ENCODE measurements around the gene MT1G.
"Not testable (repeated sequence)": the region's sequence is repeated elsewhere in the genome, so short reads cannot be mapped to it uniquely, and the experiment has no call there.

The MT1G gene

DNA sequence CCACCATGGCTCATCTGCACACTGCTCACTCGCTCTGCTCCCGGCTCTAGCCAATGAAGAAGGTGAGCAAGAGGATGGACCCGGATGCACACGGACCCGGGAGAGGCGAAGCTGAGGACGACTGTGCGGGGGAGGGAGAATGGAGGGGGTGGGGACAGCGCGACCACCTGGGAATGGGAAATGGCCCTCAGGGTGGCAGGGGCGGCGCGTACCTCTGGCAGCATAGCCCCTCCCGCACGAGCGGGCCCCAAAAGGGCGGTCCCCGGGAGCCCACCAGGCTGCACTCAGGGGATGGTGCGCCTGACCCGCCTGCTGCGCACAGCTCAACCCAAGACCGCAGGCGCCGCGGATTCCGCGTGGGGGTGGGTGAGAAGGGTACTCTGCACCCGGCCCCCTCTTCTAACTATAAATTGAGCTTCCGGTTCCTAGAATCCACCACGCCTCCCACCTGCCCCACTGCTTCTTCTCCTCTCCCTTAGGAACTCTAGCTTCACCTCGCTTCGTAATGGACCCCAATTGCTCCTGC, 7.9 kb upstream of the MT1G start:
- ChIA-PET POLR2A (no interaction called here), CTCF (no interaction called here)
- no peak for DNase-seq (ENCODE audit: extremely low spot score)
- TF ChIP-seq SP1 (IDR thresholded peaks at IDR 0.05) = no peak
- no peak for TF ChIP-seq ARNT (IDR thresholded peaks at IDR 0.05)
- no peak for TF ChIP-seq HDGF (IDR thresholded peaks at IDR 0.05; ENCODE audit: borderline replicate concordance)
- TF ChIP-seq FOXM1 (IDR thresholded peaks at IDR 0.05; ENCODE audit: borderline replicate concordance) = no peak
- TF ChIP-seq LEF1 (IDR thresholded peaks at IDR 0.05; ENCODE audit: borderline replicate concordance) = no peak
- TF ChIP-seq TARDBP (IDR thresholded peaks at IDR 0.05) = no peak

- CTCF ChIA-PET = interaction anchor here (0.6 kb wide), 1 partner anchor 501 kb away, joined by 6 read pairs; no protein-coding TSS in a partner anchor
- POLR2A ChIA-PET; DNase-seq (ENCODE audit: extremely low spot score): not testable (repeated sequence)
Observed at GRCh38 chr16:56674570-56674969, 6.7 kb upstream of the MT1G start.

GRCh38 chr16:56673921-56674320, 6.1 kb upstream of the MT1G start:
- DNase-seq (ENCODE audit: extremely low spot score) = no peak
- POLR2A ChIA-PET = no interaction called here
- no peak for TF ChIP-seq ELF4 (IDR thresholded peaks at IDR 0.05)
- no peak for TF ChIP-seq L3MBTL2 (conservative IDR thresholded peaks at IDR 0.05)
- TF ChIP-seq ARNT (IDR thresholded peaks at IDR 0.05) = no peak
- TF ChIP-seq SP1 (IDR thresholded peaks at IDR 0.05) = no peak
- TF ChIP-seq SUZ12 (IDR thresholded peaks at IDR 0.05) = no peak
- no peak for TF ChIP-seq HDGF (IDR thresholded peaks at IDR 0.05; ENCODE audit: borderline replicate concordance)
- TF ChIP-seq ZNF384 (IDR thresholded peaks at IDR 0.05) = no peak
- CTCF ChIA-PET = interaction anchor here (0.6 to 1.4 kb wide), 2 partner anchors 28 to 502 kb away, joined by 6 to 10 read pairs; no protein-coding TSS in a partner anchor

DNA sequence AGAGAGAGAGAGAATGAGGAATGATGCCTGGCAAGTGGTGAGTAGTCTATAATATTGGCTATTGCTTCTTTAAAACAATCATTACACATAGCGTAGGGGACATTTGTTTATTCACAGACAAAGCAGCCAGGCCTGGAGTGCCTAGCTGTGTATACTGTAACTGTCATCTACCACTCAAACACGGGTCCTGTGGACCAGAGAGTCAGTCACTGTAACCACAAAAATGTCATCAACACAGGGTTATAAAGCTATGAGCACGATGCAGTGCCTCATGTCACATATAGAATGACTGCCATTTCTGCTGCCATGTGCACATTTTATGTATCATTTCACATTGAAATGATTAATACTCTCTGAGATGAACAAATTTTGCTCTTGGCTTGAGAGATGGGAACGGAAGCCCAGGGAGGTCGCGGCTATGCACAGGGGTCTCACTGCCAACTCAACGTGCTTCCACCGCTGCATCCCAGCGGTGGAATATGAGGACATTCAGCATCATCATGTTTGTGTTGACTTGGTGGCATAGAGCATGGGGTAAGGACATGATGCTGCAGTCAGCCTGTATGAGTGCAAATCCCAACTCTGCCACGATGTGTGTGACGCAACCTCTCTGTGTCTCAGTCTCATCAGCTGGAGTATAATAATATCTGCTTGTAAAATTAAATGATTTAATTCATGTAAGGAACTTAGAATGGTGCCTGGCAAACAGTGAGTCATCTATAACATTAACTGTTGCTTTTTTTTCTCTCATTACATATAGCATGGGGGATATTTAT, 5.1 kb upstream of the MT1G start:
- CTCF ChIA-PET = interaction anchor here (1.4 kb wide), 1 partner anchor 29 kb away, joined by 10 read pairs; no protein-coding TSS in a partner anchor
- DNase-seq (ENCODE audit: extremely low spot score) = no peak
- TF ChIP-seq FOXM1 (IDR thresholded peaks at IDR 0.05; ENCODE audit: borderline replicate concordance) (no peak), PKNOX1 (IDR thresholded peaks at IDR 0.05) (no peak), ZNF384 (IDR thresholded peaks at IDR 0.05) (no peak), L3MBTL2 (conservative IDR thresholded peaks at IDR 0.05) (no peak), BHLHE40 (IDR thresholded peaks at IDR 0.05; ENCODE audit: borderline replicate concordance) (no peak), HDGF (IDR thresholded peaks at IDR 0.05; ENCODE audit: borderline replicate concordance) (no peak), SP1 (IDR thresholded peaks at IDR 0.05) (no peak), ARNT (IDR thresholded peaks at IDR 0.05) (no peak), CTBP1 (IDR thresholded peaks at IDR 0.05; ENCODE audit: borderline replicate concordance) (no peak), NFRKB (IDR thresholded peaks at IDR 0.05) (no peak), LEF1 (IDR thresholded peaks at IDR 0.05; ENCODE audit: borderline replicate concordance) (no peak), FOXK2 (IDR thresholded peaks at IDR 0.05) (no peak), FOXA1 (IDR thresholded peaks at IDR 0.05) (no peak)
- POLR2A ChIA-PET = no interaction called here

DNA sequence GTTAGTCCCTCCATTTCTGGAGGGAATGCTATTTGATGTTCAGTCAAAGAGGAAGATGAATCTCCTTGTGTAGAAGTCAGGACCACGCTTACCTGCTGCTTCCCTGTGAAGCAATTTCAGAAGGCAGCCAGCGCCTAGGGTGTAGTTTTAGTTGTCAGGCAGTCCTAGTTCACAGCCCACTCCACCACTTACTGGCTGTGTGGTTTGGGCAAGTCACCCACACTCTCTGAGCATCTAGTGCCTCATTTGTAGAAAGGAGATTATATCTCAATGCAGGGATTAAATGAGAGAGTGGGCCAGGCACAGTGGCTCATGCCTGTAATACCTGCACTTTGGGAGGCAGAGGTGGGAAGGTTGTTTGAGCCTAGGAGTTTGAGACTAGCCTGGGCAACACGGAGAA, 4.3 kb upstream of the MT1G start:
- POLR2A ChIA-PET; DNase-seq (ENCODE audit: extremely low spot score); CTCF ChIA-PET: not testable (repeated sequence)

DNA sequence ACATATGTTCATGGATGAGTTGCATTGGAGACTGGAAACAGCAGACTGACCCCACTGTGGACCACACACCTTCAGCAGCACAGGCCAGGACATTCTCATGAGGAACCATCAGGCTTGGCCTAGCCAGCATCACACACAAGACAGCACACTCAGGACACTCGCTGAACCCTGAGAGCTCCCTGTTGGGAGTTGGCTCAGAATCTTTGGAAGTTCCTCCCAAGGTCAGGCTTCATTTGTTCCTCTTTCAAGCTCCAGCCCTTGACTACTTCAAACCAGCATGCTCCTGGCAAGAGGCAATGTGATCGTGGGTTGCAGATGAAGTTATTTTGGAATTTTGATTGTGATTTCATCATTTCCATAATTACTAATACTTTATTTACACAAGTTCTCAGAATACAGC, 3.8 kb upstream of the MT1G start:
- DNase-seq (ENCODE audit: extremely low spot score); POLR2A ChIA-PET: not testable (repeated sequence)

GRCh38 chr16:56670620-56670934, 2.7 kb upstream of the MT1G start:
- no peak for TF ChIP-seq FOXM1 (IDR thresholded peaks at IDR 0.05; ENCODE audit: borderline replicate concordance)
- DNase-seq (ENCODE audit: extremely low spot score) = no peak
- ChIA-PET POLR2A (no interaction called here), CTCF (no interaction called here)

More for the DNA sequence above, 3.8 kb upstream of the MT1G start:
- CTCF ChIA-PET = not testable (repeated sequence)

GRCh38 chr16:56669840-56670619, 2.2 kb upstream of the MT1G start:
- no peak for DNase-seq (ENCODE audit: extremely low spot score)
- ChIA-PET POLR2A (no interaction called here), CTCF (no interaction called here)
- no peak for TF ChIP-seq TARDBP (IDR thresholded peaks at IDR 0.05)
- no peak for TF ChIP-seq FOXK2 (IDR thresholded peaks at IDR 0.05)
- no peak for TF ChIP-seq HDGF (IDR thresholded peaks at IDR 0.05; ENCODE audit: borderline replicate concordance)
- TF ChIP-seq NFRKB (IDR thresholded peaks at IDR 0.05) = no peak
- no peak for TF ChIP-seq ZNF384 (IDR thresholded peaks at IDR 0.05)
- TF ChIP-seq FOXA1 (IDR thresholded peaks at IDR 0.05) = no peak
- TF ChIP-seq CTBP1 (IDR thresholded peaks at IDR 0.05; ENCODE audit: borderline replicate concordance) = no peak

Measured in HEK293T (cell line).